Mucosa of stomach (tissue), 1 donor: Measurements from ENCODE around the gene ONECUT3.

Experiments used
- H3K27me3 ChIP-seq: one replicate; pipeline ENCODE4 v1.7.0; 2013; ENCODE audit warnings: mild to moderate bottlenecking, low read length; ENCODE audit not compliant: control insufficient read depth, insufficient read depth
- H3K36me3 ChIP-seq: one replicate; pipeline ENCODE4 v1.7.0; 2013; ENCODE audit warnings: low read length; ENCODE audit not compliant: control insufficient read depth, insufficient read depth
- H3K4me1 ChIP-seq: one replicate; pipeline ENCODE4 v1.7.0; 2013; ENCODE audit warnings: mild to moderate bottlenecking, low read length; ENCODE audit not compliant: control insufficient read depth, insufficient read depth
- H3K4me3 ChIP-seq: one replicate; pipeline ENCODE4 v1.7.0; 2013; ENCODE audit warnings: low read length
- H3K9ac ChIP-seq: one replicate; pipeline ENCODE4 v1.7.0; 2013; ENCODE audit warnings: mild to moderate bottlenecking, low read length, moderate library complexity
- H3K9me3 ChIP-seq: one replicate; pipeline ENCODE4 v1.7.0; 2013; ENCODE audit warnings: mild to moderate bottlenecking, low read length, moderate library complexity; ENCODE audit not compliant: control insufficient read depth
- donor health status: Pancreatic carcinoma.

ONECUT3 gene

DNA sequence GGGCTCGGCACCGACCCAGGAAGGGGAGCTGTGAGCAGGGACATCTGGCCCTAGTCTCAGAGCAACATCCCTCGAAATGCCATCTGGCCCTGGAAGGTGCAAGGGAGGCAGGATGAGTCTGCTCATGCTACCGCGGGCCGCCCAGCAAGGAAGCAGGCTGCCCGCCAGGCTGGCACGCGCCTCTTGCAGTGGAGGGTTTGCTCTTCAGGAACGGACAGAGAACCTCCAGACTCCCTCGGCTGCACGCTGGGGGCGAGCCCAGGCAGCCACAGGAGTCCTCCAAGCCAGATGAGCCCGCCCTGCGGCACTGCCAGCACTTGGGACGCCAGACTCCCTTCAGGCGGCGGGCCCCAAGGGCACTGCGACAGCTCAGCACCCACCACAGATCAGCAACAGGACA, 68.9 kb downstream of the ONECUT3 start:
- H3K9me3 ChIP-seq: no peaks in the 10 kb centered on the region
- H3K36me3 ChIP-seq: peaks cover 4% of the 10 kb centered on the region
- H3K4me3 ChIP-seq: no peak overlapping the region
- no peak overlapping the region for H3K9ac ChIP-seq
- no peaks in the 10 kb centered on the region for H3K27me3 ChIP-seq
- peaks cover 7% of the 10 kb centered on the region for H3K4me1 ChIP-seq

- Histone ChIP-seq H3K27me3 (no peaks in the 10 kb centered on the region), H3K9ac (no peak overlapping the region), H3K9me3 (no peaks in the 10 kb centered on the region), H3K4me3 (no peak overlapping the region), H3K36me3 (peaks cover 4% of the 10 kb centered on the region), H3K4me1 (peaks cover 7% of the 10 kb centered on the region)
Measured at GRCh38 chr19:1823020-1823419, 69.7 kb downstream of the ONECUT3 start.

- H3K27me3 ChIP-seq: no peaks in the 10 kb centered on the region
- peaks cover 4% of the 10 kb centered on the region for H3K36me3 ChIP-seq
- peaks cover 7% of the 10 kb centered on the region for H3K4me1 ChIP-seq
- H3K4me3 ChIP-seq: no peak overlapping the region
- H3K9me3 ChIP-seq: no peaks in the 10 kb centered on the region
- no peak overlapping the region for H3K9ac ChIP-seq
Measured at GRCh38 chr19:1823539-1824251, 70.4 kb downstream of the ONECUT3 start.

GRCh38 chr19:1824252-1824622, 70.9 kb downstream of the ONECUT3 start:
- H3K4me3 ChIP-seq: no peak overlapping the region
- H3K9me3 ChIP-seq: no peaks in the 10 kb centered on the region
- no peaks in the 10 kb centered on the region for H3K27me3 ChIP-seq
- H3K4me1 ChIP-seq: peaks cover 7% of the 10 kb centered on the region
- H3K9ac ChIP-seq: no peak overlapping the region
- peaks cover 4% of the 10 kb centered on the region for H3K36me3 ChIP-seq

DNA sequence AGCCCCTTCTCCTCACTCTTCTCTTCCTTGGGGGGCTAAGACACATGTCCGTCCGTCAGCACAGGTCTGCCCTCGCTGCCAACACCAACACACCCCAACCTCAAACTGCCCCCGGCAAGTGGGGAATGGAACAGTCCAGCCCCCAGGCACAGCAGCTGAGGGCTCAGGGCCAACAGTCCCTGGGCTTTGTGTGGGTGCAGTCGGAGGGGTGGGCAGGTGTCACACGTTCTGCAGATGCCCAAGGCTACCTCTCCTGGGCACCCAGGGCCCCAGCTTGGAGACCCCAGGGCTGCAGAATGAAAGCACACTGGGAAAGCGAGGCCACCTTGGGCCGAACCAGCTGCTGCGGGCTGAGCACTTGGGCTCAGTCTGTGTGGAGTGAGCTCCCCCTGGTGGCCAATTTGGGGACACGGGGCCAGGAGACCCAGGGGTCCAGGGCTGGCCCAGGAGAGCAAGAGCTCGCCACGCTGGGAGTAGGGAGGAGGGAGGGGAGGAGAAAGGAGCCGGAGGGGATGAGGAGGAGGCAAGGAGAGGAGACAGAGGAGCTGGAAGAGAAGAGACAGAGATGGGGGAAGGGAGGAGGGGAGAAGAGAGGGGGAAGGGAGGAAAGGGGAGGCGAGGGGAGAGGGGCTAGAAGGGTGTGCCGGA, 72.7 kb downstream of the ONECUT3 start:
- peaks cover 7% of the 10 kb centered on the region for H3K4me1 ChIP-seq
- no peak overlapping the region for H3K9ac ChIP-seq
- no peak overlapping the region for H3K4me3 ChIP-seq
- H3K9me3 ChIP-seq: no peaks in the 10 kb centered on the region
- no peaks in the 10 kb centered on the region for H3K27me3 ChIP-seq
- H3K36me3 ChIP-seq: peaks cover 4% of the 10 kb centered on the region

- no peaks in the 10 kb centered on the region for H3K27me3 ChIP-seq
- H3K9ac ChIP-seq: no peak overlapping the region
- H3K4me3 ChIP-seq: no peak overlapping the region
Measured at GRCh38 chr19:1826557-1827521, 73.5 kb downstream of the ONECUT3 start.

GRCh38 chr19:1827566-1828278, 74.4 kb downstream of the ONECUT3 start:
- peaks cover 7% of the 10 kb centered on the region for H3K4me1 ChIP-seq
- H3K9me3 ChIP-seq: no peaks in the 10 kb centered on the region
- no peaks in the 10 kb centered on the region for H3K27me3 ChIP-seq
- peaks cover 4% of the 10 kb centered on the region for H3K36me3 ChIP-seq
- no peak overlapping the region for H3K4me3 ChIP-seq
- no peak overlapping the region for H3K9ac ChIP-seq

More at GRCh38 chr19:1826557-1827521, 73.5 kb downstream of the ONECUT3 start:
- H3K4me1 ChIP-seq: peaks cover 7% of the 10 kb centered on the region
- H3K9me3 ChIP-seq: no peaks in the 10 kb centered on the region
- peaks cover 4% of the 10 kb centered on the region for H3K36me3 ChIP-seq

DNA sequence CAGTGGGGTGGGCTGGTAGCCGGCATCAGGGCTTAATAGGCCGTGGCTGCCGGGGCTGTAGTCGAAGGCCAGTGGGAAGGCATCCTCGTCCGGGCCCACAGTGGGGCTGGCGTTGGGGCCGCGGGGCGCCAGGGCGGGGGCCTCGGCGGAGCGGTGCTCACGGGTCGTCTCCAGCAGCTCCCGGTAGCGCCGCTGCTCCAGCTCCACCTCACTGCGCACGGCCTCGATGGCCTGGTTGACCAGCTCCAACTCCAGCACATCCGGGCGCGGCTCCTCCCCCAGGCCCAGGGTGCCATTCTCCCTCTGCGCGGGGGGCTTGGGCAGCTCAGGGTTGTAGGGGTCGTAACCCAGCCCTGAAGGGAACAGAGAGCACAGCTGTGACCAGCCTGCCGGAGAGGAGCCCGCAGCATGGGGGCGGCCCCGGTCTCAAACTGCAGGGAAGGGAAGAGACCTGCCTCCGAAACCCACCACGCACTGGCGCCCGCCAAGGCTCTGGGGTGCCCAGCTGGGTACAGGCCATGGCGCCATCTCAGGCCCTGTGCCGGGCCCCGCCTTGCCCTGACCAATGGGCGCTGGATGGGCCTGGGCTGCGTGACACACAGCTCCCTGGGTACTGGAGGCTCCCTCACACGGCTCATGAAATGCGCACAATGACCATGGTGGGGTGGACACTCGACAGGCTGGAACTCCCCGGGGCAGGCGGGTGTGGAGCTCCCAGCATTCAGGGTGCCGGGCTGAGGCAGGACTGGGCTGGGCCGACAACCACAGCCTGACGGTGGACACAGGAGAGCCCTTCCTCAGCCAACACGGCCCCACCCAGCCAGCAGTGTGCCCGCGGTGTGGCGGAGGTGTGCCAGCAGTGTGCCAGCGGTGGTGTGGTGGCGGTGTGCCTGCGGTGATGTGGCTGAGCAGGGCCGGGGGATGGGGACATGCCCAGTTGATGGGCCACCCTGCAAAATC, 75.3 kb downstream of the ONECUT3 start:
- H3K4me3 ChIP-seq: no peak overlapping the region
- no peaks in the 10 kb centered on the region for H3K27me3 ChIP-seq
- peaks cover 4% of the 10 kb centered on the region for H3K36me3 ChIP-seq
- H3K9me3 ChIP-seq: no peaks in the 10 kb centered on the region
- no peak overlapping the region for H3K9ac ChIP-seq
- H3K4me1 ChIP-seq: peaks cover 7% of the 10 kb centered on the region

DNA sequence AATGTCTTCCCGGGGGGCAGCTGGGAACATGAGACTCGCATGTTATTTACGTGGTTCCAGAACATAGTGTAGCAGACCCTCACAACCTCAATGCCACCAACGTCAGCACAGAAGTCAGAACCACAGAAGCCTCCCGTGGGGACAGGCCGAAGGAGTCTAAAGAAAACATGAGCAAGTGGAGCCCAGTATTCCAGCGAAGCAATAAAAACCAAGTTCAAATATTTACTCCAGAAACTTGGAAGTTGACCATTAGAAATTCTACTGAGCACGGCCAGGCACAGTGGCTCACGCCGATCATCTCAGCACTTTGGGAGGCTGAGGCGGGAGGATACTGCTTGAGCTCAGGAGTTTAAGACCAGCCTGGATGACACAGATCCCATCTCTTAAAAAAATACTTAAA, 76.7 kb downstream of the ONECUT3 start:
- Histone ChIP-seq H3K4me3 (no peak overlapping the region), H3K27me3 (no peaks in the 10 kb centered on the region), H3K36me3 (peaks cover 4% of the 10 kb centered on the region), H3K4me1 (peaks cover 7% of the 10 kb centered on the region), H3K9ac (no peak overlapping the region), H3K9me3 (no peaks in the 10 kb centered on the region)

DNA sequence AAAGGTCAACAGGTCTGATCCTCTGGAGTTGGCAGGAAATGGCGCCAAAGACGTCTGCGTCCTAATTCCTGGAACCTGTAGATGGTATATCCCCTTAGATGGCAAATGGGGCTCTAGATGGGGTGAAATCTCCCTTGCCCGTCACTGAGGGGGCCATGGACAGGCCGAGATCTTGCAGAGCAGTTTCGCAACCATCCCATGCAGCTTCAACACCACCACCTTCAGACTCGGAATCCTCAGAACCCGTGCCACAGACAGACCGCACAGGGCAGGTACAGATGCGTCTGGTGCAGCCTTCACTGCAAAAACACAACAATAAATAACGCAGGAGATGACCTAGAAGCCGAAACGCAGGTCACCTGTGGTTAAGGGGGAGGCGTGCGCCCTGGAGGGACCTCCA, 77.3 kb downstream of the ONECUT3 start:
- Histone ChIP-seq H3K4me1 (peaks cover 7% of the 10 kb centered on the region), H3K9ac (no peak overlapping the region), H3K36me3 (peaks cover 4% of the 10 kb centered on the region), H3K9me3 (no peaks in the 10 kb centered on the region), H3K4me3 (no peak overlapping the region), H3K27me3 (no peaks in the 10 kb centered on the region)
